ENCODE data around the gene NME5. TPM values are rescaled to one million over a fixed set of nuclear protein-coding genes. Genes with fewer than 3 reads are reported as not detected.

The NME5 gene
- total and polyA plus RNA-seq, 2 of the 8 experiments (the other 6 are each of a cell fraction or from before 2014, with no cell fraction given), result 0.48 to 0.89 TPM

GRCh38 chr5:138078006-138078643 lies 61.1 kb downstream of the NME5 start:
- no peak overlapping the region for H3K4me3 ChIP-seq (ENCODE audit: extremely low read depth in 1 of 4, insufficient read depth in 2 of 4, low read depth in 3 of 4, low read length in 4 of 4)
- H3K79me1 ChIP-seq (ENCODE audit: low read depth, low read length), result no peaks in the 10 kb centered on the region
- FAIRE-seq (no peak), DNase-seq (ENCODE audit: low read depth in 1 of 2, low spot score in 2 of 2) (no peak)
- WGBS, 2 experiments (ENCODE audit: extremely low coverage in 1 of 2, insufficient coverage in 1 of 2, insufficient read length in 1 of 2, insufficient replicate concordance in 2 of 2, low coverage in 1 of 2, low lambda C conversion rate in 2 of 2, missing lambda C conversion rate in 1 of 2), result 72% methylated on average over 1 of the region's 1 CpG; no CpG with 5 or more reads in 1 of the 2 experiments
- no peak overlapping the region for H2AK5ac ChIP-seq (ENCODE audit: low read depth, low read length)
- peak overlapping the region; percentile 36; the same call in 1 of the 2 replicates for H2AFZ ChIP-seq (ENCODE audit: low read length)
- H3K27ac ChIP-seq (ENCODE audit: low read depth, low read length), result no peak overlapping the region
- H2BK15ac ChIP-seq (ENCODE audit: low read length), result no peak overlapping the region
- POLR2A ChIA-PET (ENCODE audit: partially characterized antibody), result interaction anchor here (1.4 kb wide), 1 partner anchor 55 kb away, joined by 3 read pairs; no protein-coding TSS in a partner anchor
- no peaks in the 10 kb centered on the region for H3K23me2 ChIP-seq (ENCODE audit: low read depth, low read length)
- peaks cover 0 to 2% (median 0%) of the 10 kb centered on the region in 4 experiments; a peak in 1 of 7 replicates for H3K27me3 ChIP-seq (replicated peaks in 1 of 4; ENCODE audit: control insufficient read depth in 3 of 4, extremely low read depth in 1 of 4, insufficient read depth in 3 of 4, low read length in 3 of 4)
- no peak overlapping the region for H4K5ac ChIP-seq (ENCODE audit: insufficient read length, low read depth, low read length)
- no peak overlapping the region for H3K9ac ChIP-seq (replicated peaks in 1 of 4; ENCODE audit: extremely low read depth in 1 of 4, low read depth in 3 of 4, low read length in 3 of 4)
- peak overlapping the region in 1 of 2 experiments; percentile 13; a peak in 1 of 4 replicates for H3K4me2 ChIP-seq (ENCODE audit: insufficient read depth in 1 of 2, low read depth in 2 of 2, low read length in 2 of 2)
- CTCF ChIA-PET (ENCODE audit: partially characterized antibody), result interaction anchor here (0.8 to 15.7 kb wide), 23 partner anchors 10 to 153 kb away, joined by 3 to 288 read pairs (median 11); partner anchors contain the start of gene NME5
- no peak overlapping the region for H3K56ac ChIP-seq (replicated peaks; ENCODE audit: insufficient read length, low read depth, low read length)
- no peak overlapping the region for H2BK20ac ChIP-seq (ENCODE audit: low read length)
- no peaks in the 10 kb centered on the region for H4K20me1 ChIP-seq (replicated peaks in 1 of 2; ENCODE audit: control insufficient read depth in 1 of 2, insufficient read depth in 2 of 2, low read length in 2 of 2)
- H4K91ac ChIP-seq (replicated peaks; ENCODE audit: insufficient read length, low read length), result no peak overlapping the region
- 0 out of 2 replicates have a peak overlapping the region, but pooled peaks have one; percentile 46 for H2BK12ac ChIP-seq (ENCODE audit: low read depth, low read length)
- H3K79me2 ChIP-seq (ENCODE audit: control insufficient read depth in 1 of 2, insufficient read depth in 2 of 2, low read length in 2 of 2), result no peaks in the 10 kb centered on the region
- no peak overlapping the region for H3K4ac ChIP-seq (replicated peaks; ENCODE audit: insufficient read length, low read depth, low read length)
- no peak overlapping the region for H3K23ac ChIP-seq (ENCODE audit: insufficient read length)
- 0 out of 2 replicates have a peak overlapping the region, but pooled peaks have one; percentile 26 for H2BK5ac ChIP-seq (ENCODE audit: low read depth, low read length)
- no peak overlapping the region for H3K14ac ChIP-seq (ENCODE audit: insufficient read length)
- H3K18ac ChIP-seq (ENCODE audit: extremely low read depth, low read length), result no peak overlapping the region; the same call in 1 of the 2 replicates
- peaks cover 4 to 10% (median 8%) of the 10 kb centered on the region in 4 experiments; a peak in 4 of 7 replicates for H3K4me1 ChIP-seq (replicated peaks in 1 of 4; ENCODE audit: control insufficient read depth in 3 of 4, insufficient read depth in 4 of 4, low read length in 3 of 4)
- H2BK120ac ChIP-seq (replicated peaks; ENCODE audit: low read depth, low read length), result no peak overlapping the region
- no peak for TF ChIP-seq SIX5 (IDR thresholded peaks at IDR 0.05; ENCODE audit: low read depth, low read length)
- no peak for TF ChIP-seq CHD2 (IDR thresholded peaks at IDR 0.05; ENCODE audit: low read length)
- TF ChIP-seq BRCA1 (IDR thresholded peaks at IDR 0.05; ENCODE audit: low read depth, low read length), result no peak
- TF ChIP-seq GTF2F1 (IDR thresholded peaks at IDR 0.05; ENCODE audit: borderline replicate concordance, low read depth, low read length), result no peak
- no peak for TF ChIP-seq ATF2 (IDR thresholded peaks at IDR 0.05; ENCODE audit: low read length)
- no peak for TF ChIP-seq SAP30 (IDR thresholded peaks at IDR 0.05; ENCODE audit: insufficient read depth, insufficient replicate concordance, low read length)
- no peak for TF ChIP-seq CHD1 (IDR thresholded peaks at IDR 0.05; ENCODE audit: low read depth, low read length)
- H4K8ac ChIP-seq (ENCODE audit: extremely low read depth, insufficient read depth, low read length), result no peak overlapping the region
- no peaks in the 10 kb centered on the region for H3K36me3 ChIP-seq (ENCODE audit: control insufficient read depth in 2 of 4, insufficient read depth in 4 of 4, low read length in 3 of 4)
- H3K9me3 ChIP-seq (ENCODE audit: insufficient read depth in 2 of 2, low read depth in 1 of 2, low read length in 1 of 2), result no peaks in the 10 kb centered on the region

Measured in H1 (cell line).